ENCODE results near the gene LPIN3.

LPIN3 gene

DNA sequence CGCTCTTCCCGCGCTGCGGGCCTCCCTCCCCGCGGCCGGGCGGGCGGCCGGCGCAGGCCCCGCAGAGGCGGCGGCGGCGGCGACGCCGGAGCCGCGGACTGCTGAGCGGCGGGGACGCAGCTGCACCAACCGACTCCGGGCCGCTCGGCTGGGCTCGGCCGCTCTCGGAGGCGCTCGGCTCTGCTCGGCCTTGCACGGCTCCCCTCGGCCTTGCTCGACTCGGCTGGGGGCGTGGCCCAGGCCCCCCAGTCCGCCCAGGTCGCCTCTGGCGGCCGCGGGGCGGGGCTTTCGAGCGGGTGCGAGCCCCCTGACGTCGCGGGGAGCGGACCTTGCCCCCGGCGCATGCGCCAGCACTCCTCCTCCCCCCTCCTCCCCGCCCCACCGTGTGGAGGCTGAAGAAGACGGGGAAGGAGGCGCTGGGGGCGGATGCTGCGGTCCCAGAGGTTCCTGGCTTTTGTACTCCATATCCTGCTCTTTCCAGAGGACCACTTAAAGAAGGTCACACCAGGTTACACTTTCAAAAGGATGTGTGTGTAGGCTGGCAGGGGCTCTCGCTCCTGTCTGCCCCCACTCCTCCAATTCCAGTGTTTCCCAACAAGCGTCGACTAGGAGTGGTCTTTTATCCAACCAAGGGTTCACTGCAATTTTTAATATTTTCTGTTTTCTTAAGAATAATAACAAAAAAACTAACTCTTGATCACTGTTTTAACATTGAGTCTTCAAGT is 22.9 kb upstream of the LPIN3 start, which contains the start of gene ZHX3:
Gene ZHX3, minus strand, starts transcription at position 186 of the 725 bp plus-strand sequence. CDS start 112,815 bp downstream, outside the sequence.
- H3K27me3 Mint-ChIP-seq (ENCODE audit: low read depth): peaks cover 4% of the 10 kb centered on the region
- H3K9me3 Mint-ChIP-seq: no peaks in the 10 kb centered on the region
- TF ChIP-seq, protein P1, sequence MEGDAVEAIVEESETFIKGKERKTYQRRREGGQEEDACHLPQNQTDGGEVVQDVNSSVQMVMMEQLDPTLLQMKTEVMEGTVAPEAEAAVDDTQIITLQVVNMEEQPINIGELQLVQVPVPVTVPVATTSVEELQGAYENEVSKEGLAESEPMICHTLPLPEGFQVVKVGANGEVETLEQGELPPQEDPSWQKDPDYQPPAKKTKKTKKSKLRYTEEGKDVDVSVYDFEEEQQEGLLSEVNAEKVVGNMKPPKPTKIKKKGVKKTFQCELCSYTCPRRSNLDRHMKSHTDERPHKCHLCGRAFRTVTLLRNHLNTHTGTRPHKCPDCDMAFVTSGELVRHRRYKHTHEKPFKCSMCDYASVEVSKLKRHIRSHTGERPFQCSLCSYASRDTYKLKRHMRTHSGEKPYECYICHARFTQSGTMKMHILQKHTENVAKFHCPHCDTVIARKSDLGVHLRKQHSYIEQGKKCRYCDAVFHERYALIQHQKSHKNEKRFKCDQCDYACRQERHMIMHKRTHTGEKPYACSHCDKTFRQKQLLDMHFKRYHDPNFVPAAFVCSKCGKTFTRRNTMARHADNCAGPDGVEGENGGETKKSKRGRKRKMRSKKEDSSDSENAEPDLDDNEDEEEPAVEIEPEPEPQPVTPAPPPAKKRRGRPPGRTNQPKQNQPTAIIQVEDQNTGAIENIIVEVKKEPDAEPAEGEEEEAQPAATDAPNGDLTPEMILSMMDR (IDR thresholded peaks at IDR 0.05; ENCODE audit: unreplicated experiment in 3 of 3): no peak
- no peaks in the 10 kb centered on the region for H3K36me3 Mint-ChIP-seq (ENCODE audit: low read depth)
- peak within 1 kb of the TSS; percentile 83 to 95 (median 85) for H3K27ac Mint-ChIP-seq
- H3K4me1 Mint-ChIP-seq: peaks cover 29% of the 10 kb centered on the region
- peak within 1 kb of the TSS; percentile 82 to 87 (median 87) for H3K4me3 Mint-ChIP-seq

DNA sequence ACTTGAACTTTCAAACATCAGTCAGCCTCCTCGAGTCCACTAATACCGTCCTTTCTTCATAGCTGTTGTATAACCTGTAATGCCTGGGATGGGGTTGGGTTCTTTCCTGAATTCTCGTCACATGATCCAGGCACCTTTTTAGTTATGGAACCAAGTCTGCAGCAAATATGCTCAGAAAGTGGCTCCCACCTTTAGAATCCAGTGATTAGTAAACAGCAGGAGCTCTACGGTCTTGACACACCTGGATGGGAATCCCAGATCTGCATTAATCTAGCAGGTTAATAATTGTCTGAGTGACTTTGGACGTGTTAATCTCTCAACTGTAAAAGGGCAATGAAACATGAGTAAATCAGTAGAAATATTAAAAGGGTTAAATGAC is 22.4 kb upstream of the LPIN3 start:
- Mint-ChIP-seq H3K36me3 (ENCODE audit: low read depth) (no peaks in the 10 kb centered on the region), H3K27me3 (ENCODE audit: low read depth) (peaks cover 4% of the 10 kb centered on the region), H3K9me3 (no peaks in the 10 kb centered on the region), H3K4me1 (peaks cover 29% of the 10 kb centered on the region), H3K4me3 (peak overlapping the region; percentile 79 to 84 (median 80)), H3K27ac (peak overlapping the region; percentile 37 to 87 (median 81))
- TF ChIP-seq, protein P1 (IDR thresholded peaks at IDR 0.05; ENCODE audit: unreplicated experiment in 3 of 3): no peak

DNA sequence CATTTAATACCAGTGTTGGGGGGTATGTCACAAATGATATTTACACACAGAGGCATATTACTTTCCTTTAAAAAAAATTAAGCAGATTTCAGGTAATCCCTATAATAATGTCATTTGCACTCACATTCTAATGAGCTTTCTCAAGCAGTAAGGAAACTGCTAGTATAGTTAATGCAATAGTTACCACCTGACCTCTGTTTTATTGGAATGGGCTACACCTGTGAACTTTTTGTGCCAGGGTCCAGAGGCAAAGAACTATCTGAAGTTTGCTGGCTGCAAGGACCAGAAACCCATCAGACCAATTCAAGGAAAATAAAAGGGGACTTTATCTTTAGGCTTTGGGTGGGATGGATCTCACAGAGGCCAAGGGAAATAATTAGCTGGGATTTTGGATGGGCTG is 20.2 kb upstream of the LPIN3 start:
- Mint-ChIP-seq H3K4me3 (no peak overlapping the region), H3K36me3 (ENCODE audit: low read depth) (no peaks in the 10 kb centered on the region), H3K4me1 (peaks cover 14% of the 10 kb centered on the region), H3K27me3 (ENCODE audit: low read depth) (peaks cover 4% of the 10 kb centered on the region), H3K27ac (peak overlapping the region in 1 of 3 experiments; percentile 78), H3K9me3 (no peaks in the 10 kb centered on the region)
- TF ChIP-seq, protein P1 (IDR thresholded peaks at IDR 0.05; ENCODE audit: unreplicated experiment in 3 of 3): no peak

DNA sequence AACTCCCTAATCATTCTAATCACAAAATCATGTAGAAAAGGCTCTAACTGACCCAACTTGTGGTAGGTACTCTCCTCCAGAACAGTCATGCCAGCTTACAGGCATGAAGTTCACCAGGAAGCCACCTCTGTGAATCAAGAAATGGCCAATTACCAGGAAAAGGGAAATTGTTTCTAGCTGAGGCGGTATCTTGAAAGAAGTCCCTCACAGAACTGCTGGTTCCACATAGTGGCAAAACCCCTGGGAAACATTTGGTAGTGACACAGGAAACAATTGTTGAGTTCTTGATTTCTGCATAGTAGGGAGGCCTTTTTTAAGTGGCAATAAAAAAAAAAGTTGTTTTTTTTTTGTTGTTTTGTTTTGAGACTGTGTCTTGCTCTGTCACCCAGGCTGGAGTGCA is 19.6 kb upstream of the LPIN3 start:
- peaks cover 4% of the 10 kb centered on the region for H3K27me3 Mint-ChIP-seq (ENCODE audit: low read depth)

DNA sequence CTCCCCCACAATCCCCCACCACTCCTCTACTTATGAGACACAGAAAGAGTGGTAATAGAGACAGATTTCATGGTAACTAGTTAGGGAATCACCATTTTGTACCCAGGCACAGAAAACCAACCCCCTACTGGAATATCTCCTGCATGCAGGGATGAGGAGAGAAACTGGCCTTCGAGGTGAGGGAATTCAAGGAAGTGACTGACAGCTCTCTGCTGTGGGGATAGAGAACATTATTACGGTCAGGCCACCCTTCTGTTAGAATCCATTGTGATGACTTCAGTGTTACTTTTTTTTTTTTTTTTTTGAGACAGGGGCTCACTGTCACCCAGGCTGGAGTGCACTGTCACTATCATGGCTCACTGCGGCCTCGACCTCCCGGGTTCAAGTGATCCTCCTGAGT is 13.4 kb upstream of the LPIN3 start:
- H3K36me3 Mint-ChIP-seq (ENCODE audit: low read depth): no peaks in the 10 kb centered on the region
- H3K27me3 Mint-ChIP-seq (ENCODE audit: low read depth): no peaks in the 10 kb centered on the region
- H3K4me1 Mint-ChIP-seq: peaks cover 8% of the 10 kb centered on the region
- no peaks in the 10 kb centered on the region for H3K9me3 Mint-ChIP-seq
- no peak overlapping the region for H3K4me3 Mint-ChIP-seq
- TF ChIP-seq, protein P1 (IDR thresholded peaks at IDR 0.05; ENCODE audit: unreplicated experiment in 3 of 3): no peak
- peak overlapping the region in 1 of 3 experiments; percentile 50 for H3K27ac Mint-ChIP-seq

More for the DNA sequence above, 19.6 kb upstream of the LPIN3 start:
- H3K4me3 Mint-ChIP-seq: peak overlapping the region in 1 of 3 experiments; percentile 29
- H3K4me1 Mint-ChIP-seq: peaks cover 9% of the 10 kb centered on the region
- peak overlapping the region in 1 of 3 experiments; percentile 78 for H3K27ac Mint-ChIP-seq
- H3K36me3 Mint-ChIP-seq (ENCODE audit: low read depth): no peaks in the 10 kb centered on the region
- TF ChIP-seq, protein P1 (IDR thresholded peaks at IDR 0.05; ENCODE audit: unreplicated experiment in 3 of 3): no peak
- H3K9me3 Mint-ChIP-seq: no peaks in the 10 kb centered on the region
